Adrenal gland (tissue), 12 donors: ENCODE data around the gene CNNM2. TPM values are rescaled to one million over a fixed set of nuclear protein-coding genes. Genes with fewer than 3 reads are reported as not detected.
A peak's percentile ranks its signal among the peaks of the same experiment; 100 is the strongest.

ENCODE experiments used
- DNase-seq, 7 donors: peaks; one replicate each; pipeline ENCODE4 v3.0.0-alpha.2; 2019 to 2020
- H3K27ac ChIP-seq, 5 donors: fragments of 200-600 bp; sonication (generic) in 4 of 5; 1 replicate in 3 of 5; 2 replicates in 2 of 5; pipeline versions ENCODE4 v1.5.1 to v1.8.0; 2016 to 2020; ENCODE audit warnings: mild to moderate bottlenecking in 1 of 5
- H3K27me3 ChIP-seq: fragments of 200-600 bp; 2 replicates; pipeline ENCODE4 v1.8.0; 2021
- H3K36me3 ChIP-seq, 2 donors: fragments of 200-600 bp; replicated peaks in 1 of 2; 1 replicate in 1 of 2; 2 replicates in 1 of 2; pipeline versions ENCODE4 v1.5.1 to v1.8.0; 2018 to 2022
- H3K4me1 ChIP-seq, 2 donors: fragments of 200-600 bp; replicated peaks in 1 of 2; 1 replicate in 1 of 2; 2 replicates in 1 of 2; pipeline versions ENCODE4 v1.5.1 to v1.8.0; 2018 to 2021
- H3K4me3 ChIP-seq, 4 donors: fragments of 200-600 bp; sonication (generic) in 3 of 4; one replicate each; pipeline ENCODE4 v1.5.1; 2016 to 2018
- H3K9me3 ChIP-seq, 3 donors: fragments of 200-600 bp; sonication (generic) in 1 of 3; replicated peaks in 1 of 3; 1 replicate in 2 of 3; 2 replicates in 1 of 3; pipeline versions ENCODE4 v1.5.1 to v1.8.0; 2016 to 2021
- CTCF ChIP-seq, 6 experiments: fragments of 450-650 bp in 4 of 6; fragments of 200-600 bp in 2 of 6; sonication (generic) in 1 of 6; IDR thresholded peaks; 1 replicate in 5 of 6; 2 replicates in 1 of 6; pipeline versions ENCODE4 v1.5.1 to v1.8.0; 2016 to 2021; ENCODE audit warnings: antibody characterized with exemption in 6 of 6, mild to moderate bottlenecking in 2 of 6, moderate library complexity in 1 of 6
- POLR2A ChIP-seq, 2 donors: fragments of 450-650 bp; IDR thresholded peaks; one replicate each; pipeline ENCODE4 v1.6.1; 2017; ENCODE audit warnings: antibody characterized with exemption in 2 of 2, mild to moderate bottlenecking in 2 of 2, moderate library complexity in 1 of 2
- WGBS, 4 donors: extraction: QIAGEN DNeasy Blood & Tissue Kit in 2 of 4; methylation state at CpG; one replicate each; pipeline versions ENCODE4 v1.1.5 to v1.1.7; 2013 to 2017; 5-methylcytosine and 5-hydroxymethylcytosine counted together
- intact Hi-C, 2 donors: fragments of 100-400 bp; cut with DNase I; formaldehyde crosslinking; loops; one replicate each; pipeline versions ENCODE4 v1.14.1 to v1.15.0; 2022 to 2023
- polyA plus RNA-seq, 3 donors: library from polyadenylated mRNA; stranded (reverse); fragments of 200-250 nt in 2 of 3; fragments of 350-450 nt in 1 of 3; fragmentation: Illumina TruSeq in 1 of 3; extraction: RNeasy Lipid Tissue Mini Kit (QIAGEN cat#74804) in 1 of 3; gene quantifications; one replicate each; pipeline ENCODE4 v1.2.3, GENCODE V29; 2013 to 2014
- total RNA-seq, 9 donors: library from RNA; depleted of rRNA in 4 of 9; stranded (reverse); fragments of >200 nt in 4 of 9; fragments of 120-200 nt in 1 of 9; fragmentation: NEBNext Ultra II Directional in 1 of 9; extraction: Animal tissue kit (Norgen Biotek cat#: 25700) in 1 of 9; gene quantifications; one replicate each; pipeline versions ENCODE4 v1.1.0 to v1.2.4, GENCODE V29; 2013 to 2023
- donor health status: healthy with polysubstance abuse.
- donor health status: Bipolar disorder and iron deficiency.
- donor health status: DM: yes; HTN: yes; CAD: no.
- donor health status: DM: no; HTN: no; CAD: no.
- donor health status: DM: no; HTN: no; CAD: no.
- donor health status: DM: yes; HTN: yes; CAD: no.

CNNM2 gene
- total and polyA plus RNA-seq, 12 donors: 5.4 to 52.0 (median 36.6) TPM

GRCh38 chr10:102880256-102880655, 37.8 kb upstream of the CNNM2 start:
- TF ChIP-seq POLR2A (IDR thresholded peaks at IDR 0.05): no peak
- no peak for TF ChIP-seq CTCF (IDR thresholded peaks at IDR 0.05)
- Histone ChIP-seq H3K4me1 (peaks cover 7 to 27% of the 10 kb centered on the region in 2 donors), H3K9me3 (no peaks in the 10 kb centered on the region), H3K27ac (peak overlapping the region in 1 of 5 donors; percentile 8), H3K27me3 (no peaks in the 10 kb centered on the region), H3K4me3 (no peak overlapping the region), H3K36me3 (peaks cover 0 to 20% of the 10 kb centered on the region in 2 donors)
- WGBS, 4 donors: 90 to 100% (median 95%) methylated on average over 2 of the region's 2 CpGs
- no peak for DNase-seq
- intact Hi-C loops: no loop called here

- Histone ChIP-seq H3K27me3 (no peaks in the 10 kb centered on the region), H3K36me3 (peaks cover 0 to 26% of the 10 kb centered on the region in 2 donors), H3K27ac (no peak overlapping the region), H3K4me1 (no peaks in the 10 kb centered on the region), H3K4me3 (no peak overlapping the region), H3K9me3 (no peaks in the 10 kb centered on the region)
- DNase-seq: no peak
- intact Hi-C loops: no loop called here
- TF ChIP-seq POLR2A (IDR thresholded peaks at IDR 0.05) (no peak), CTCF (IDR thresholded peaks at IDR 0.05) (no peak)
- 92 to 97% (median 95%) methylated on average over 1 of the region's 1 CpG for WGBS, 4 donors
Observed at GRCh38 chr10:102888048-102888447, 30.0 kb upstream of the CNNM2 start.

- Histone ChIP-seq H3K36me3 (peaks cover 0 to 59% of the 10 kb centered on the region in 2 donors), H3K4me3 (no peak overlapping the region), H3K4me1 (peaks cover 9 to 10% of the 10 kb centered on the region in 2 donors), H3K9me3 (no peaks in the 10 kb centered on the region), H3K27ac (no peak overlapping the region), H3K27me3 (no peaks in the 10 kb centered on the region)
- whole genome bisulfite sequencing, 4 donors: 87 to 92% (median 90%) methylated on average over 4 of the region's 4 CpGs
- intact Hi-C loops: loop anchor here (5.0 to 10.0 kb wide), 3 partner anchors 60 to 162 kb away; partner anchors contain the start of gene CYP17A1 (in 1 of the 2)
- DNase-seq: no peak
- TF ChIP-seq CTCF (IDR thresholded peaks at IDR 0.05): no peak
- no peak for TF ChIP-seq POLR2A (IDR thresholded peaks at IDR 0.05)
Observed at GRCh38 chr10:102894466-102895213, 23.5 kb upstream of the CNNM2 start.

- peaks cover 9 to 13% of the 10 kb centered on the region in 2 donors for H3K4me1 ChIP-seq
- TF ChIP-seq CTCF (IDR thresholded peaks at IDR 0.05) (no peak), POLR2A (IDR thresholded peaks at IDR 0.05) (no peak)
- DNase-seq: no peak
- peaks cover 0 to 33% of the 10 kb centered on the region in 2 donors for H3K36me3 ChIP-seq
- H3K27me3 ChIP-seq: no peaks in the 10 kb centered on the region
- H3K9me3 ChIP-seq: no peaks in the 10 kb centered on the region
- H3K27ac ChIP-seq: no peak overlapping the region
- H3K4me3 ChIP-seq: no peak overlapping the region
- intact Hi-C loops: loop anchor here in 1 of 2 donors (5.0 kb wide), 1 partner anchor 173 kb away; no protein-coding TSS in a partner anchor
- WGBS, 4 donors: 65 to 82% (median 70%) methylated on average over 3 of the region's 3 CpGs
Observed at GRCh38 chr10:102900006-102900405, 18.1 kb upstream of the CNNM2 start.
